Activated CD4-positive, alpha-beta memory T cell treated with anti-CD3 and anti-CD28 coated beads for 36 hours (primary cell): ENCODE results near the gene RBM33. TPM values are rescaled to one million over a fixed set of nuclear protein-coding genes. Genes with fewer than 3 reads are reported as not detected.

ENCODE experiments used
- CTCF ChIA-PET: fragments of 350-600 bp; sonication (Branson Sonifier 250); formaldehyde crosslinking; loops from one replicate; lab custom pipeline; 2021; ENCODE audit warnings: antibody characterized with exemption, inconsistent platforms; lab: Charles Lee
- POLR2A ChIA-PET: fragments of 350-600 bp; sonication (Branson Sonifier 250); formaldehyde crosslinking; loops from one replicate; lab custom pipeline; 2021; ENCODE audit warnings: antibody characterized with exemption; lab: Charles Lee
- DNase-seq: peaks from one replicate; pipeline ENCODE4 v3.0.0-alpha.2; 2020
- H3K27ac Mint-ChIP-seq: one replicate; pipeline ENCODE4 v1.8.0; 2021; ENCODE audit warnings: mixed read lengths
- H3K27me3 Mint-ChIP-seq: one replicate; pipeline ENCODE4 v1.8.0; 2021; ENCODE audit warnings: mixed read lengths
- H3K36me3 Mint-ChIP-seq: one replicate; pipeline ENCODE4 v1.8.0; 2021; ENCODE audit warnings: mixed read lengths
- H3K4me1 Mint-ChIP-seq: one replicate; pipeline ENCODE4 v1.8.0; 2021; ENCODE audit warnings: low read depth, mixed read lengths
- H3K4me3 Mint-ChIP-seq: one replicate; pipeline ENCODE4 v1.8.0; 2021; ENCODE audit warnings: mild to moderate bottlenecking, mixed read lengths
- H3K9me3 Mint-ChIP-seq: one replicate; pipeline ENCODE4 v1.8.0; 2021; ENCODE audit warnings: mixed read lengths
- intact Hi-C: fragments of 100-400 bp; cut with micrococcal nuclease; formaldehyde crosslinking; loops from one replicate; pipeline ENCODE4 v1.15.1; 2023
- total RNA-seq, 2 experiments: library from RNA; stranded (reverse); gene quantifications; one replicate each; pipeline ENCODE4 v1.2.3, GENCODE V29; 2021

Gene RBM33
- total RNA-seq, 2 experiments from 2014 or later, result 57.7 to 65.3 TPM

DNA sequence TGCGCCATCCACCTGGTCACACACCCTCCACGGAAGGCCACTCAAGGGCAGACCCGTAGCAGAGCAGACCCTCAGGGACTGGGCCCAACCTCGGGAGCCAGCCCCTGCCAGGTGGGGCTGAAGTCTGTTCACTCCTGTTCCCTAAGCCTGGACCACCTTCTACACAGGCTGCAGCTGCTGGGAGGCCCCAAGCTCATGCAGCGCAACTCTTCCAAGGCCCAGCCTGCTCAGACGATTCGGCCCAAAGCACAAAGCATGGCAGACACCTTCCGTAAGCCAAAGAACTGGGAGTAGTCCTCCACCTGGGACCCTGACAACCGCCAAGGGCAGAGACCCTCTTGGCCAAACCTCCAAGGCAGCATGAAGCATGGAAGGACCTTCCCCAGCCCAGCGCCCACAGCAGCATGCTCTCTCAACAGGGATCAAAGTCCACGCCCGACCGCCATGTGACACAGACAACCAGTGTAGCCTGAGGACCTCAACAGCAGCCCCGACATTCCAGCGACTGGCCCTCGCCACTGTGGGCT is 156.3 kb downstream of the RBM33 start:
- peaks cover 45% of the 10 kb centered on the region for H3K27me3 Mint-ChIP-seq
- no peak overlapping the region for H3K27ac Mint-ChIP-seq
- H3K4me3 Mint-ChIP-seq, result no peak overlapping the region
- DNase-seq, result no peak
- no peaks in the 10 kb centered on the region for H3K36me3 Mint-ChIP-seq
- ChIA-PET CTCF (no interaction called here), POLR2A (no interaction called here)
- H3K9me3 Mint-ChIP-seq, result no peaks in the 10 kb centered on the region
- intact Hi-C loops, result no loop called here
- peaks cover 14% of the 10 kb centered on the region for H3K4me1 Mint-ChIP-seq

DNA sequence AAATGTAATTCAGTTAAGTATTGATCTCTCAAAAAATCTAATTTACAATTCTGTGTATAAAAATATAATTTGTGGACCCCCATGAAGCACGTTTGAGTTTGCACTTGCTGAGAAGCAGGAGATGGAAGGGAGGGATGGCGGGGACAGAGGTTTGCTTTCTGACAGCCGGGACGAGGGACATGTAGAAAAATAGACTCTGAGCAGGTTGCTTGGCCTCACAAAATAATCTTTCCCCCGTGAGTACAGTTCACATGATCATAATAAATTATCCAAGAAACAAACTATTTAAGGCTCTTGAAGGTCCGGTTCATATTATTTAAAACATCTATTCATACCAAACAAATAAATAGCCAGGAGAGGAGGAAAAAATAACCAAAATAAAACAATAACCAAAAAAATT is 157.8 kb downstream of the RBM33 start:
- peaks cover 16% of the 10 kb centered on the region for H3K4me1 Mint-ChIP-seq
- H3K9me3 Mint-ChIP-seq, result no peaks in the 10 kb centered on the region
- peaks cover 58% of the 10 kb centered on the region for H3K27me3 Mint-ChIP-seq
- ChIA-PET POLR2A (no interaction called here), CTCF (no interaction called here)
- no peak overlapping the region for H3K4me3 Mint-ChIP-seq
- DNase-seq, result no peak
- no peak overlapping the region for H3K27ac Mint-ChIP-seq
- intact Hi-C loops, result no loop called here
- no peaks in the 10 kb centered on the region for H3K36me3 Mint-ChIP-seq

DNA sequence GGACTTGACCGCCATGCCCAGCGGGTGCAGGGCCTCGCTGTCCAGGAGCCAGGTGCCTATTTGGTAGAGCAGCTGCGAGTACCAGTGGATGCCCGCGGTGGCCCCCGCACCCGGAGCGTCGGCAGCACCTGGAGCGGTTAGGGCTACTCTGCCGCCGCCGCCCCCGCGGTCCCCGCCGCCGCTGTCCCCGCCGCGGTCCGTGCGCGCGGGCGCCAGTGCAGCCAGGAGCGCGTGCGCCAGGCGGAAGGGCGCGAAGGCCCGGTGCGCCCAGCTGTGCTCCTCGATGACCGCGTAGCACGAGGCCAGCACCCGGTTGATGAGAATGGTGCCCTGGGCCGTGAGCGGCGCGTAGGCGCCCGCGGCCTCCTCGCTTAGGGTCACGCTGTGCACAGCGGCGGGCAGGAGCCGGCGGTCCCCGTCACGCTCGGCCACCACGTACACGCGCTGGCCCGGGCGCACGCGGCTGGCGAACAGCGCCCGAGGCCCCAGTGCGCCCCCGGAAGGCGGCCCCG is 158.5 kb downstream of the RBM33 start:
- intact Hi-C loops, result no loop called here

GRCh38 chr7:155803418-155804376 is 159.2 kb downstream of the RBM33 start:
- H3K4me1 Mint-ChIP-seq, result peaks cover 19% of the 10 kb centered on the region
- H3K36me3 Mint-ChIP-seq, result no peaks in the 10 kb centered on the region
- peaks cover 60% of the 10 kb centered on the region for H3K27me3 Mint-ChIP-seq
- no peaks in the 10 kb centered on the region for H3K9me3 Mint-ChIP-seq
- ChIA-PET CTCF (no interaction called here), POLR2A (no interaction called here)
- intact Hi-C loops, result no loop called here
- peak overlapping the region; percentile 65 for H3K4me3 Mint-ChIP-seq
- no peak overlapping the region for H3K27ac Mint-ChIP-seq
- DNase-seq, result no peak

More for the DNA sequence above, 158.5 kb downstream of the RBM33 start:
- ChIA-PET POLR2A (no interaction called here), CTCF (no interaction called here)
- Mint-ChIP-seq H3K36me3 (no peaks in the 10 kb centered on the region), H3K27ac (no peak overlapping the region), H3K27me3 (peaks cover 64% of the 10 kb centered on the region), H3K4me1 (peaks cover 20% of the 10 kb centered on the region), H3K9me3 (no peaks in the 10 kb centered on the region), H3K4me3 (no peak overlapping the region)
- DNase-seq, result no peak

- no peaks in the 10 kb centered on the region for H3K36me3 Mint-ChIP-seq
- no peaks in the 10 kb centered on the region for H3K9me3 Mint-ChIP-seq
- intact Hi-C loops, result no loop called here
- peaks cover 61% of the 10 kb centered on the region for H3K27me3 Mint-ChIP-seq
- peaks cover 22% of the 10 kb centered on the region for H3K4me1 Mint-ChIP-seq
- no peak overlapping the region for H3K27ac Mint-ChIP-seq
- peak overlapping the region; percentile 26 for H3K4me3 Mint-ChIP-seq
- ChIA-PET CTCF (no interaction called here), POLR2A (no interaction called here)
- no peak for DNase-seq
Observed at GRCh38 chr7:155804431-155804831, 160.0 kb downstream of the RBM33 start.

DNA sequence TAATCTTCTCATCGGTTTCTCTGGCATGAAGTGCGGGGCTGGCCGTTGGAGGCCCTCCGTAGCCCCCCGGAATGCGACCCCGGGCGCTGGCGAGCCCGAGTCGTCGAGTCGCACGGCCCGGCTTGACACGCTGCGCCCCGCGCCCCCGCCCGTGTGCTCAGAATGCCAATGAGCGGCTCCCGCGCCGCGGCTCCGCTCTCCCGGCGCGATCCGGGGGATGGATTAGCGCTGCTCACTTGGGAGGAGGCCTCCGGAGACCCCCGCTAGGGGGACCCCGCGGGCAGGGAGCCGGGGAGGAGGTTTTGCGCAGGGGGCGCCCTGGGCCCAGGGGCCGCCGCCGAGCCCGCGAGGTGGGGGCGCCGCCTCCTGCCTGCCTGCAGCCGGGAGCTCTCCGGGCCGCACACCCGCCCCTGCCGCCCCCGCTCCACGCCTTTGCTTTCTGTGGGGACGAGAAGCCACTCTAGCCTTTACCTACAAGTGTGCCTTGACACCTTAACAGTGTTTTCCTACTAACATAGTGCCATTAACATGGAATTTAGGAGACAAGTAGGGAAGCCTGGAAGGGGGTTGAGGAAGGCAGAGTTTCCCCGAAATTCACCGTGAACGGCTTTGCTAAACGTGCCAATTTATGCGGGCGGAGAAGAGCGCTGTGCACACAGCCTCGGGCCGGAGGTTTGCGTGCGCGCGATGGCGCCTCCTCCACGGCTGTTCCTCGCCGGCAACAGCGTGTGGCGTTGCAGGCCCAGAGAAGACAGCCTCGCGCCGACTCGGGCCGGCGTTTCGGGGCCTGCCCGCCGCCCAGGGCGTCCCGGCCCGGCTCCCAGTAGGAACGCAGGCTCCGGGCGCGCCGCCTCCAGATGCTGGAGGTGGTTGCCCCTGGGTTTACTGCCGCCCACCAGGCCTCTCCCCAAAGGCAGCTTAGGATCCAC is 160.7 kb downstream of the RBM33 start:
- Mint-ChIP-seq H3K4me1 (peaks cover 23% of the 10 kb centered on the region), H3K27me3 (peaks cover 55% of the 10 kb centered on the region), H3K4me3 (peak overlapping the region; percentile 32), H3K27ac (no peak overlapping the region), H3K36me3 (no peaks in the 10 kb centered on the region), H3K9me3 (no peaks in the 10 kb centered on the region)
- DNase-seq, result peak; percentile 63
- ChIA-PET CTCF (interaction anchor here (0.8 kb wide), 1 partner anchor 274 kb away, joined by 4 read pairs; no protein-coding TSS in a partner anchor), POLR2A (no interaction called here)
- intact Hi-C loops, result loop anchor here (5.0 kb wide), 3 partner anchors 348 to 1207 kb away; partner anchors contain the start of genes EN2 and MNX1

DNA sequence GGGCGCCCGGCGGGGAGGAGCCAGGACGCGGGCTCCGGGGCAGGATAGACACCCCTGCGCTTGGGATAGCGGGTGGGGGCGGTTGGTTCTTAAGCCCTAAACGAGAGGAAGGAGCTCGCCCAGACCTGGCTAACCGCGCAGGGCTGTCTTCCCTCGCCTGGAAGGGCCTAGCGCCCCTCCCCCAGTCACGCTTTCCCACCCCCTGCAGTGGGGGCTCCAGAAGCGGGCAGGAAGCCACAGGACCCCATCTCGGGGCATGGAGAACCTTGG is 161.3 kb downstream of the RBM33 start:
- Mint-ChIP-seq H3K27me3 (peaks cover 54% of the 10 kb centered on the region), H3K4me1 (peaks cover 23% of the 10 kb centered on the region), H3K27ac (no peak overlapping the region), H3K36me3 (no peaks in the 10 kb centered on the region), H3K9me3 (no peaks in the 10 kb centered on the region), H3K4me3 (no peak overlapping the region)
- intact Hi-C loops, result loop anchor here (5.0 kb wide), 3 partner anchors 348 to 1207 kb away; partner anchors contain the start of genes EN2 and MNX1
- ChIA-PET POLR2A (no interaction called here), CTCF (interaction anchor here (0.8 kb wide), 1 partner anchor 274 kb away, joined by 4 read pairs; no protein-coding TSS in a partner anchor)
- DNase-seq, result no peak

- no peaks in the 10 kb centered on the region for H3K9me3 Mint-ChIP-seq
- CTCF ChIA-PET, result interaction anchor here (0.8 kb wide), 1 partner anchor 275 kb away, joined by 4 read pairs; no protein-coding TSS in a partner anchor
- H3K4me1 Mint-ChIP-seq, result peaks cover 23% of the 10 kb centered on the region
- no peaks in the 10 kb centered on the region for H3K36me3 Mint-ChIP-seq
- POLR2A ChIA-PET, result no interaction called here
- H3K4me3 Mint-ChIP-seq, result no peak overlapping the region
- no peak overlapping the region for H3K27ac Mint-ChIP-seq
- peaks cover 54% of the 10 kb centered on the region for H3K27me3 Mint-ChIP-seq
- intact Hi-C loops, result loop anchor here (5.0 kb wide), 3 partner anchors 349 to 1206 kb away; partner anchors contain the start of genes EN2 and MNX1
- no peak for DNase-seq
Observed at GRCh38 chr7:155806096-155806871, 161.8 kb downstream of the RBM33 start.

DNA sequence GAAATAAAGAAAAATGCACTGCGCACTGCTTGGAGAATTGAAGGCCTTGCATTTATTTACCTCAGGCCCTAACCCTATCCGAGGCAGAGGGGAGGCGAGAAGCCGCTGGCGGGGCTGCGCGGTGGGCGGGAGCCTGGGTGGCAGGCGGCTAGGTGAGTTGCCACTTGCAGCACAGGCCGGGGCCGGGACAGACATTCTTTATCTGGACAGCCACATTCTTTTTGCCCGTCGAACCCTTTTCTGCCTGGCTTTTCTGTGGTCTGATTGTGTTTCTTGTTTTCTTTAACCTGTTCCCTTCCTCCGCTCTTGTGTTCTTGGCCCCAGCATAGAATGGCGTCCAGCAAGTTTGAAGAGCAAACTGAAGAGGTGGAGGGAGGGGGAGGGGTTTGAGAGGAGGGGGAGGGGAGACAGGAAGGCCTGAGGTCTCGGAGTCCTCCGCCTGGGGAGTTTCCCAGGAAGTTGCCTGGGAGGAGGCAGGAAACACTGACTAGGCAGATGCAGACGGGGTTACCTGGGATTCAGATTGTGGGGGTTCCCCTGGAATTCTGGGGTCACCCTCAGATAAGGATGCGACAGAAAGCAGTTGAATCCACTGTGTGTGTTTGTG is 162.7 kb downstream of the RBM33 start:
- intact Hi-C loops, result loop anchor here (5.0 kb wide), 3 partner anchors 350 to 1205 kb away; partner anchors contain the start of genes EN2 and MNX1
- Mint-ChIP-seq H3K9me3 (no peaks in the 10 kb centered on the region), H3K4me3 (no peak overlapping the region), H3K27ac (no peak overlapping the region), H3K27me3 (peaks cover 60% of the 10 kb centered on the region), H3K36me3 (no peaks in the 10 kb centered on the region), H3K4me1 (peaks cover 32% of the 10 kb centered on the region)
- CTCF ChIA-PET, result no interaction called here
- POLR2A ChIA-PET, result no interaction called here
- DNase-seq, result no peak

DNA sequence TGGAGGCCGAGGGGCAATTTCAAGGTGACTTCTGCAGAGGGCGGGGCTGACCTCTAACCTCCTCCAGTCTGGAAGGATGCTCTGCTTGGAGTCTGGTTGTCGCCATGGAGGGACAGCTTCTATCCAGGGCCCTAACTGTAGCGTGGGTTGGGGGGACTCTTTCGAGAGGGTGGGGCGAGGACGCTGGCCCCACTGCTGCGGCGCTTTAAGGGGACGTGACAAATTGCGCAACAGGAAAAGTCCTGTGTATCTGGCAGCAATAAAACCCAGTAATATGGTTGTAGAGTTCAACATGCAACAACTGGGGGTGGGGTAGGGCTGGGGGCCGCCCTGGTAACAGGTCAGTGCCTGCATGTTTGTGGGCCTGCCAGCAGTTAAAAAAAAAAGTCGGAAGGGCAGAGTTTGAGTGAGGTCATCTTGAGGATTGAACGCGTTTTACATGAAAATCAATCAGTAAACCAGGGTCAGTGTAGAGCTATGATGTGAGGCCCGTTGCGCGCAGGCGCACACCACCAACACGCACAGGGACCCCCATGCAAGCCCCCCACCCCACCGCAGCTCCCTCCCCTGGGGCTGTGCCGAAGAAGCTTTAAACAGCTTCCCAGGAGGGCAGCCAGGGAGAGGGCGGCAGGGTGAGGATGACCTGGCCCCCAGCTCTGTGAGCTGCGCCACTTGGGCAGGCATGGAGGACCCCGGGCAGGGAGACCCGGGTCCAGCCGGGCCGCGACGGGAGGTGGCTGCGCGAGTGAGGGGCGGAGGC is 163.5 kb downstream of the RBM33 start:
- peaks cover 66% of the 10 kb centered on the region for H3K27me3 Mint-ChIP-seq
- H3K4me1 Mint-ChIP-seq, result peaks cover 34% of the 10 kb centered on the region
- no peak overlapping the region for H3K4me3 Mint-ChIP-seq
- POLR2A ChIA-PET, result no interaction called here
- CTCF ChIA-PET, result interaction anchor here (0.7 kb wide), 1 partner anchor 101 kb away, joined by 3 read pairs; no protein-coding TSS in a partner anchor
- no peaks in the 10 kb centered on the region for H3K9me3 Mint-ChIP-seq
- no peaks in the 10 kb centered on the region for H3K36me3 Mint-ChIP-seq
- DNase-seq, result no peak
- H3K27ac Mint-ChIP-seq, result no peak overlapping the region
- intact Hi-C loops, result loop anchor here (5.0 kb wide), 3 partner anchors 351 to 1204 kb away; partner anchors contain the start of genes EN2 and MNX1
